Mesothelial cell of epicardium (in vitro differentiated cells): ENCODE measurements around the gene BRME1. TPM values are rescaled to one million over a fixed set of nuclear protein-coding genes. Genes with fewer than 3 reads are reported as not detected.

Experiments used
- DNase-seq, 2 experiments: peaks; one replicate each; pipeline ENCODE4 v3.0.0; 2021; ENCODE audit warnings: low spot score in 2 of 2; ENCODE audit not compliant: unreplicated experiment in 2 of 2
- H3K27ac Mint-ChIP-seq: 2 replicates; pipeline ENCODE4 v1.8.0; 2021; ENCODE audit warnings: mixed read lengths
- H3K27me3 Mint-ChIP-seq: 2 replicates; pipeline ENCODE4 v1.8.0; 2021; ENCODE audit warnings: low read depth, mixed read lengths
- H3K36me3 Mint-ChIP-seq: 2 replicates; pipeline ENCODE4 v1.8.0; 2021; ENCODE audit warnings: mixed read lengths
- H3K4me1 Mint-ChIP-seq: 2 replicates; pipeline ENCODE4 v1.8.0; 2021; ENCODE audit warnings: mixed read lengths
- H3K4me3 Mint-ChIP-seq: 2 replicates; pipeline ENCODE4 v1.8.0; 2021; ENCODE audit warnings: mild to moderate bottlenecking, moderate library complexity, mixed read lengths
- H3K9me3 Mint-ChIP-seq: 2 replicates; pipeline ENCODE4 v1.8.0; 2021; ENCODE audit warnings: mixed read lengths
- total RNA-seq: library from RNA; stranded (reverse); gene quantifications from 3 replicates; pipeline ENCODE4 v1.2.1, GENCODE V29; 2021
- TF ChIP-seq, protein P1 (sequence below): fragments of 200-600 bp; sonication (generic); IDR thresholded peaks from one replicate; pipeline ENCODE4 v1.5.0; 2021; ENCODE audit warnings: antibody characterized with exemption; ENCODE audit not compliant: unreplicated experiment

BRME1 gene
- total RNA-seq, 1 donor from 2014 or later: 6.3 TPM

DNA sequence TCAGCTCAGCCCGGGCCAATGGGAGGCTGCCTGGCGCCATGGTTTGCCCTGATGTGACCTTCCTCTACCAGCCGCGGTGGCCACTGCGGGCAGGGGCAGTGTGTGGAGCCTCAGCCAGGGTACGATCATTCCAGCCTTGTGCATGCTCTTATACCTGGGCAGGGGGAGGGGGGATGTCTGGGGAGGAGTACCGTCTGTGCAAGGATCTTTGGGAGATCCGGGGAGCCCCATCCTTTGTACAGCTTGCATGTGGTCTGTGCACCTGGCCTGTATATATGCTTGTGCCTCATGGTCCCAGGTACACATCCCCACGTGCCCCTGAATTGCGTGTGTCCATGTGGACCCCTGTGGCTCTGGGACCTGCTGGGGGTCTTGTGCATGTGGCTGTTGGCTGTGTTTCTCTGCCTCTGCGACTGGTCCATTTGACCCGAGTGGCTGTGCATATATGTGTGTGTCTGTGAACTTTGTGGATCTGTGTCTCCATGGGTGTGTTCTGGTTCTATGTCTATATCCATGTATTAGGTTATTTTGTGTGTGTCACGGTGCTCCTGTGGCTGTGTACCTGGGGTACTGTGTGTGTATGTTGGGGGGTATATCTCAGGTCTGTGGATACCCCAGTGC, 41.8 kb downstream of the BRME1 start:
- Mint-ChIP-seq H3K27me3 (peaks cover 1% of the 10 kb centered on the region), H3K4me3 (peak overlapping the region; percentile 71), H3K4me1 (peaks cover 39% of the 10 kb centered on the region), H3K9me3 (no peaks in the 10 kb centered on the region), H3K27ac (peak overlapping the region; percentile 77), H3K36me3 (no peaks in the 10 kb centered on the region)
- TF ChIP-seq, protein P1, sequence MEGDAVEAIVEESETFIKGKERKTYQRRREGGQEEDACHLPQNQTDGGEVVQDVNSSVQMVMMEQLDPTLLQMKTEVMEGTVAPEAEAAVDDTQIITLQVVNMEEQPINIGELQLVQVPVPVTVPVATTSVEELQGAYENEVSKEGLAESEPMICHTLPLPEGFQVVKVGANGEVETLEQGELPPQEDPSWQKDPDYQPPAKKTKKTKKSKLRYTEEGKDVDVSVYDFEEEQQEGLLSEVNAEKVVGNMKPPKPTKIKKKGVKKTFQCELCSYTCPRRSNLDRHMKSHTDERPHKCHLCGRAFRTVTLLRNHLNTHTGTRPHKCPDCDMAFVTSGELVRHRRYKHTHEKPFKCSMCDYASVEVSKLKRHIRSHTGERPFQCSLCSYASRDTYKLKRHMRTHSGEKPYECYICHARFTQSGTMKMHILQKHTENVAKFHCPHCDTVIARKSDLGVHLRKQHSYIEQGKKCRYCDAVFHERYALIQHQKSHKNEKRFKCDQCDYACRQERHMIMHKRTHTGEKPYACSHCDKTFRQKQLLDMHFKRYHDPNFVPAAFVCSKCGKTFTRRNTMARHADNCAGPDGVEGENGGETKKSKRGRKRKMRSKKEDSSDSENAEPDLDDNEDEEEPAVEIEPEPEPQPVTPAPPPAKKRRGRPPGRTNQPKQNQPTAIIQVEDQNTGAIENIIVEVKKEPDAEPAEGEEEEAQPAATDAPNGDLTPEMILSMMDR: no peak
- no peak for DNase-seq

DNA sequence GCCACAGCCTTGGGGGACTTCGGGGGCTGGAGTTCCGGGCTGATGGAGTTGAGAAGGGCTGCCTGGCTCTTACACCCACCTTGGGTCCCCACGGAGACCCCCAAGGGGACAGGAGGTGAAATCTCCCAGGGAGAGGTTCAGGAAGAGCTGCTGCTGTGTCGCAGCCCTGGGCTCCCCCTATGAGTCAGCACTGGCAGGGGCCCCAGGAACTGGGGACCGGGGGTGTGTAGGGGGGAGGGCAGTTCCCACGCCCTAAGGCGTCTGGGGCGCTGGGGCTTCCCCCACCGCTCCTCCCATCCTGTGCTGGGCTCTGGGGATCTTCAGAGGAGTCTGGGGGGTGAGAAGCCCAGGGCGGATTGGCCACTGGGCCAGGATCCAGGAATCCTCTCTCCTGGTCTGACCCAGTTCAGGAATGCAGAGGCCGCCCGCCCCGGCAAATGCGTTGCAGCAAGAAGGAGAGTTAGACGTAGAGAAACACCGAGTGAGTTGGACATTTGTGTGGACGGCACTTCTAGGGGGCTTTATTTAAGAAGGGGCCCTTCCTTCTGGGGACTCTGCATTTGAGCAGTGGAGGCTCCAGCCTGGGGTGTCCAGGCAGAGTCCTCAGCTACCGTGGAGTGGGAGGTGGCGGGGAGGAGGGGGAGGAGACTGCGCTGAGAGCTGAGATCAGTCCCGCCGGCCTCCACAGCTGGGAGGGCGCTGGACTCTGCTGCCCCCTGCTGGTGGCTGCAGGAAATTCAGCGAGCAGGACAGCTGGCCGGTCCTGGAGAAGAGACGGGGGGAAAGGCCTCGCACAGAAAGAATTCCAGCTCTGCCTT, 44.0 kb downstream of the BRME1 start:
- H3K9me3 Mint-ChIP-seq: no peaks in the 10 kb centered on the region
- peak overlapping the region; percentile 95 for H3K27ac Mint-ChIP-seq
- TF ChIP-seq, protein P1: peak; percentile 100
- peaks cover 1% of the 10 kb centered on the region for H3K27me3 Mint-ChIP-seq
- peak; percentile 87 to 98 for DNase-seq
- H3K4me1 Mint-ChIP-seq: peaks cover 35% of the 10 kb centered on the region
- H3K4me3 Mint-ChIP-seq: peak overlapping the region; percentile 67
- no peaks in the 10 kb centered on the region for H3K36me3 Mint-ChIP-seq

DNA sequence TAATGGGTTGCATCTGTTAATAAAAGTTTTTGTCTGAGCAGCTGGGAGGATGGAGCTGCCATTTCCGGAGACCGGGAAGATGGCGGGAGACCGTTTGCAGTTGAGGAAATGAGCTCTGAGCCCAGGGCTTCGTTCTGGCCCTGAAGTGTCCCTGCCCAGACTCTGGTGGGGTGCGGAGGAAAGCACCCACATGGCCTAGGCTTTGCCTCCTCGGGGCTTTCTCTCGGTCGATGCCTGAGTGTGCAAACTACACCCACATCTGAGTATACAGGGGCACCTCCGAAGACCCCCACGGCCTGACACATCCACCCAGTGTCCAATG, 44.6 kb downstream of the BRME1 start:
- H3K36me3 Mint-ChIP-seq: no peaks in the 10 kb centered on the region
- H3K27ac Mint-ChIP-seq: peak overlapping the region; percentile 95
- H3K4me3 Mint-ChIP-seq: peak overlapping the region; percentile 67
- DNase-seq: no peak
- TF ChIP-seq, protein P1: no peak
- peaks cover 33% of the 10 kb centered on the region for H3K4me1 Mint-ChIP-seq
- H3K9me3 Mint-ChIP-seq: no peaks in the 10 kb centered on the region
- H3K27me3 Mint-ChIP-seq: peaks cover 1% of the 10 kb centered on the region

DNA sequence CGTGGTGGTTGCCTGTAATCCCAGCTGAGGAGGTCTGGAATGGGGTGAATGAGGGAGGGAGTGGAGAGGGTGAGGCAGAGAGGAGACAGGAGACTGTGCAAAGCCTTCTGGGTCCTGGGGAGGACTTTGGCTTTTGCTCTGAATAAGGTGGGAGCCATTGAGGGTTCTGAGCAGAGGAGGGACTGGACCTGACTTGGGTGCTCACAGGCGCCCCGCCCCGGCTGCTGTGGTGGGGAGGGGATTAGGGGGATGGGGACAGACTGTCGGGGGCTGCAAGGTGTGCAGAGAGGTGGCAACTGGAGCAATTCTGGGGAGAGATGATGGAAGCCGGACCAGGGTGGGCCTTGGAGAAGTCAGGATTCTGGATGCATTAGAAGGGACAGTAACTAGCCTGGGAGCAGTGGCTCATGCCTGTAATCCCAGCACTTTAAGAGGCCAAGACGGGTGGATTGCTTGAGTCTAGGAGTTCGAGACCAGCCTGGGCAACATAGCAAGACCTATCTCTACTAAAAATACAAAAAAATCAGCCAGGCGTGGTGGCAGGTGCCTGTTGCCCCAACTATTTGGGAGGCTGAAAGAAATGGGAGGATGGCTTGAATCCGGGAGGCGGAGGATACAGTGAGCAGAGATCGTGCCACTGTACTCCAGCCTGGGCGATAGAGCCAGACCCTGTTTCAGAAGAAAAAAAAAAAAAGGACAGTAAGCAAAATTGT, 45.1 kb downstream of the BRME1 start:
- peaks cover 31% of the 10 kb centered on the region for H3K4me1 Mint-ChIP-seq
- H3K9me3 Mint-ChIP-seq: no peaks in the 10 kb centered on the region
- no peak overlapping the region for H3K4me3 Mint-ChIP-seq
- TF ChIP-seq, protein P1: no peak
- H3K27me3 Mint-ChIP-seq: no peaks in the 10 kb centered on the region
- no peak for DNase-seq
- no peaks in the 10 kb centered on the region for H3K36me3 Mint-ChIP-seq
- H3K27ac Mint-ChIP-seq: peak overlapping the region; percentile 95

DNA sequence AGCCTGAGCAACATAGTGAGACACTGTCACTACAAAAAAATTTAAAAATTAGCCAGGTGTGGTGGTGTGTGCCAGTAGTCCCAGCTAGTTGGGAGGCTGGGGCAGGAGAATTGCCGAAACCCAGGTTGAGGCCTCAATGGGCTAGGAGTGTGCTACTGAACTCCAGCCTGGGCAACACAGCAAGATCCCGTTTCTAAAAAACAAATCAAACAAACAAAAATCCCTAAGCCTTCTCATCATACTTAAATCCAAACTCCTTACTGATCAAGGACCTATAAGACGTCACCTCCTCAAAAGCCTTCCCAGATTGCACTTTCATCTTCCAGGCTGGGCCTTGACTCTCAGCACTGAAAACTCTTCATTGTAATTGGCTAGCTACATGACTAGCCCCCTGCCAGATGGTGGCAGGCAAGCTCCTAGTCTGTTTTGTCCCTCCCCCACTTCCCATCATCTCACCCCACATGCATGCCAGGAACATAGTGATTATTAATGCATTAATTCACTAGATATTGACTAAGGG, 46.5 kb downstream of the BRME1 start:
- no peaks in the 10 kb centered on the region for H3K36me3 Mint-ChIP-seq
- peaks cover 28% of the 10 kb centered on the region for H3K4me1 Mint-ChIP-seq
- H3K4me3 Mint-ChIP-seq: no peak overlapping the region
- TF ChIP-seq, protein P1: no peak
- H3K9me3 Mint-ChIP-seq: no peaks in the 10 kb centered on the region
- DNase-seq: no peak
- H3K27ac Mint-ChIP-seq: peak overlapping the region; percentile 2
- H3K27me3 Mint-ChIP-seq: no peaks in the 10 kb centered on the region
